ENCODE measurements around the gene IRX3.

DNA sequence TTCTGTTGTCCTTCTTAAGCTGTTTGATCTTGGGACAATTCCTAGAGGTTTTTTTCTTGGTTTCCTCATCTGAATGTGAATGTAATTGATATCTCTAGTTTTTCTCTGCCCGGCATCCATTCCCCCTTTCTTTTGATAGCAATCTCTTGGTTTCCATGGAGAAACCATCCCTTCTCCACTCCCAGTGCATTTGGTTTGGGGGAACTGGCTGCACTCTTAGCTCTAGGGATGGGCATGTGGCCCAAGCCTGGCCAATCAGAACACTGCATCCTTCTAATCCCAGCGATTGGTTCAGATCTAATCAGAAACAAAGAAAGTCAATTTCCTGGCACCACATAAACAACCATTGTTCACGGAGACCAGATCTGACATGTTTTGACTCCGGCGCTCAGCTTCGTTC, 45.1 kb downstream of the IRX3 start:
- TF ChIP-seq, protein P1, sequence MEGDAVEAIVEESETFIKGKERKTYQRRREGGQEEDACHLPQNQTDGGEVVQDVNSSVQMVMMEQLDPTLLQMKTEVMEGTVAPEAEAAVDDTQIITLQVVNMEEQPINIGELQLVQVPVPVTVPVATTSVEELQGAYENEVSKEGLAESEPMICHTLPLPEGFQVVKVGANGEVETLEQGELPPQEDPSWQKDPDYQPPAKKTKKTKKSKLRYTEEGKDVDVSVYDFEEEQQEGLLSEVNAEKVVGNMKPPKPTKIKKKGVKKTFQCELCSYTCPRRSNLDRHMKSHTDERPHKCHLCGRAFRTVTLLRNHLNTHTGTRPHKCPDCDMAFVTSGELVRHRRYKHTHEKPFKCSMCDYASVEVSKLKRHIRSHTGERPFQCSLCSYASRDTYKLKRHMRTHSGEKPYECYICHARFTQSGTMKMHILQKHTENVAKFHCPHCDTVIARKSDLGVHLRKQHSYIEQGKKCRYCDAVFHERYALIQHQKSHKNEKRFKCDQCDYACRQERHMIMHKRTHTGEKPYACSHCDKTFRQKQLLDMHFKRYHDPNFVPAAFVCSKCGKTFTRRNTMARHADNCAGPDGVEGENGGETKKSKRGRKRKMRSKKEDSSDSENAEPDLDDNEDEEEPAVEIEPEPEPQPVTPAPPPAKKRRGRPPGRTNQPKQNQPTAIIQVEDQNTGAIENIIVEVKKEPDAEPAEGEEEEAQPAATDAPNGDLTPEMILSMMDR (IDR thresholded peaks at IDR 0.05) = no peak
- TF ChIP-seq POLR2AphosphoS5 (IDR thresholded peaks at IDR 0.05) = no peak

Data from breast epithelium (tissue), 3 donors.